HL-60/S4 treated with retinoic acid at 250 ng/mL for 4 days and 3 days (cell line): ENCODE measurements around the gene TMEM109.

ENCODE experiments used
- in situ Hi-C: fragments of 300-500 bp; cut with MboI; formaldehyde crosslinking; loops from 2 replicates; pipeline ENCODE4 v1.7.0; 2022; ENCODE audit warnings: low sequenced_read_pairs

Gene TMEM109

GRCh38 chr11:60924906-60925853 lies 11.2 kb downstream of the TMEM109 start:
- in situ Hi-C loops: no loop called here

- in situ Hi-C loops: no loop called here
Observed at GRCh38 chr11:60925868-60926267, 11.9 kb downstream of the TMEM109 start.

GRCh38 chr11:60926500-60926899 lies 12.5 kb downstream of the TMEM109 start:
- in situ Hi-C loops: no loop called here

GRCh38 chr11:60927061-60927592 lies 13.2 kb downstream of the TMEM109 start:
- in situ Hi-C loops: no loop called here

GRCh38 chr11:60927600-60927999 lies 13.6 kb downstream of the TMEM109 start:
- in situ Hi-C loops: no loop called here

GRCh38 chr11:60928563-60929001 lies 14.6 kb downstream of the TMEM109 start:
- in situ Hi-C loops: no loop called here

GRCh38 chr11:60929764-60930163 lies 15.8 kb downstream of the TMEM109 start:
- in situ Hi-C loops: no loop called here

GRCh38 chr11:60930394-60930793 lies 16.4 kb downstream of the TMEM109 start:
- in situ Hi-C loops: no loop called here

- in situ Hi-C loops: no loop called here
Observed at GRCh38 chr11:60931917-60932316, 18.0 kb downstream of the TMEM109 start.

GRCh38 chr11:60932605-60933356 lies 18.8 kb downstream of the TMEM109 start:
- in situ Hi-C loops: no loop called here

GRCh38 chr11:60933416-60934123 lies 19.6 kb downstream of the TMEM109 start:
- in situ Hi-C loops: no loop called here

GRCh38 chr11:60934124-60934789 lies 20.3 kb downstream of the TMEM109 start:
- in situ Hi-C loops: no loop called here

GRCh38 chr11:60934790-60935605 lies 21.0 kb downstream of the TMEM109 start:
- in situ Hi-C loops: no loop called here

- in situ Hi-C loops: no loop called here
Observed at GRCh38 chr11:60935676-60936442, 21.9 kb downstream of the TMEM109 start.

- in situ Hi-C loops: no loop called here
Observed at GRCh38 chr11:60936467-60937143, 22.6 kb downstream of the TMEM109 start.

- in situ Hi-C loops: no loop called here
Observed at GRCh38 chr11:60937144-60937527, 23.2 kb downstream of the TMEM109 start.

GRCh38 chr11:60937811-60938210 lies 23.9 kb downstream of the TMEM109 start:
- in situ Hi-C loops: no loop called here

- in situ Hi-C loops: no loop called here
Observed at GRCh38 chr11:60938500-60938899, 24.5 kb downstream of the TMEM109 start.
